HepG2 (cell line): ENCODE data around the gene IARS2. TPM values are rescaled to one million over a fixed set of nuclear protein-coding genes. Genes with fewer than 3 reads are reported as not detected.
A peak's percentile ranks its signal among the peaks of the same experiment; 100 is the strongest.

Experiments used
- BATF2 ChIP-seq: sonication (generic); formaldehyde crosslinking; IDR thresholded peaks from 2 replicates; pipeline ENCODE4 v1.8.0; 2022; ENCODE audit warnings: mild to moderate bottlenecking, missing genetic modification reagents, moderate library complexity
- CREBL2 ChIP-seq: sonication (generic); formaldehyde crosslinking; IDR thresholded peaks from 2 replicates; pipeline ENCODE4 v1.8.1; 2023; ENCODE audit warnings: missing genetic modification reagents, mild to moderate bottlenecking, borderline replicate concordance
- EP300 ChIP-seq, 3 experiments: sonication (generic) in 1 of 3; formaldehyde crosslinking in 1 of 3; IDR thresholded peaks; 2 replicates each; pipeline versions ENCODE4 v1.5.1 to v1.6.1; 2011 to 2020; ENCODE audit warnings: low read depth in 2 of 3, low read length in 2 of 3, borderline replicate concordance in 1 of 3, improper control_type of control experiment in 1 of 3, mild to moderate bottlenecking in 1 of 3, missing genetic modification reagents in 1 of 3, moderate library complexity in 1 of 3
- HOXA9 ChIP-seq: sonication (generic); formaldehyde crosslinking; IDR thresholded peaks from 2 replicates; pipeline ENCODE4 v1.8.1; 2022; ENCODE audit warnings: missing genetic modification reagents, mild to moderate bottlenecking, moderate library complexity, borderline replicate concordance
- SETDB1 ChIP-seq: sonication (generic); formaldehyde crosslinking; IDR thresholded peaks from 2 replicates; pipeline ENCODE4 v1.5.1; 2020; ENCODE audit warnings: missing genetic modification reagents, mild to moderate bottlenecking, borderline replicate concordance
- TGIF2 ChIP-seq: IDR thresholded peaks from 2 replicates; pipeline ENCODE4 v1.6.1; 2016; ENCODE audit warnings: control low read depth, missing compliant biosample characterization
- ZFP41 ChIP-seq: sonication (generic); formaldehyde crosslinking; IDR thresholded peaks from 2 replicates; pipeline ENCODE4 v1.4.0; 2020; ENCODE audit warnings: mild to moderate bottlenecking, missing genetic modification reagents, borderline replicate concordance
- ZNF224 ChIP-seq: sonication (generic); formaldehyde crosslinking; IDR thresholded peaks from 2 replicates; pipeline ENCODE4 v1.5.0; 2020; ENCODE audit warnings: mild to moderate bottlenecking, missing genetic modification reagents
- ZNF362 ChIP-seq: sonication (generic); formaldehyde crosslinking; IDR thresholded peaks from 2 replicates; pipeline ENCODE4 v1.4.0; 2020; ENCODE audit warnings: missing genetic modification reagents, mild to moderate bottlenecking, borderline replicate concordance
- ZNF512B ChIP-seq: sonication (generic); formaldehyde crosslinking; IDR thresholded peaks from 2 replicates; pipeline ENCODE4 v1.5.1; 2020; ENCODE audit warnings: missing genetic modification reagents, mild to moderate bottlenecking, borderline replicate concordance
- polyA plus RNA-seq, 8 experiments: library from polyadenylated mRNA; depleted of rRNA in 3 of 8; stranded (reverse) in 7 of 8; unstranded in 1 of 8; fragments of >200 nt; fragmentation: Illumina TruSeq in 4 of 8; extraction: Trizol in 4 of 8; gene quantifications; 2 replicates each; pipeline versions ENCODE4 v1.2.1 to v1.2.3, GENCODE V29; 2011 to 2016; ENCODE audit warnings: low read depth in 4 of 8, missing spikeins in 1 of 8, mixed read lengths in 1 of 8; ENCODE audit not compliant: insufficient read depth in 1 of 8
- total RNA-seq, 5 experiments: library from RNA; depleted of rRNA; stranded (reverse); fragments of >200 nt; fragmentation: Illumina TruSeq; extraction: Trizol; gene quantifications; 2 replicates each; pipeline ENCODE4 v1.2.3, GENCODE V29; 2016; ENCODE audit warnings: low read depth in 1 of 5
- TF ChIP-seq, protein P1 (sequence below), 2 experiments: fragments of 450-650 bp in 1 of 2; sonication (generic) in 1 of 2; formaldehyde crosslinking in 1 of 2; IDR thresholded peaks; 2 replicates each; pipeline versions ENCODE4 v1.6.1 to v1.8.0; 2016 to 2022; ENCODE audit warnings: antibody characterized with exemption in 1 of 2, mild to moderate bottlenecking in 1 of 2, missing genetic modification reagents in 1 of 2

IARS2 gene
- total and polyA plus RNA-seq, 2 of the 13 experiments (the other 11 are each of a cell fraction or from before 2014, with no cell fraction given), result 28.6 to 122 TPM

DNA sequence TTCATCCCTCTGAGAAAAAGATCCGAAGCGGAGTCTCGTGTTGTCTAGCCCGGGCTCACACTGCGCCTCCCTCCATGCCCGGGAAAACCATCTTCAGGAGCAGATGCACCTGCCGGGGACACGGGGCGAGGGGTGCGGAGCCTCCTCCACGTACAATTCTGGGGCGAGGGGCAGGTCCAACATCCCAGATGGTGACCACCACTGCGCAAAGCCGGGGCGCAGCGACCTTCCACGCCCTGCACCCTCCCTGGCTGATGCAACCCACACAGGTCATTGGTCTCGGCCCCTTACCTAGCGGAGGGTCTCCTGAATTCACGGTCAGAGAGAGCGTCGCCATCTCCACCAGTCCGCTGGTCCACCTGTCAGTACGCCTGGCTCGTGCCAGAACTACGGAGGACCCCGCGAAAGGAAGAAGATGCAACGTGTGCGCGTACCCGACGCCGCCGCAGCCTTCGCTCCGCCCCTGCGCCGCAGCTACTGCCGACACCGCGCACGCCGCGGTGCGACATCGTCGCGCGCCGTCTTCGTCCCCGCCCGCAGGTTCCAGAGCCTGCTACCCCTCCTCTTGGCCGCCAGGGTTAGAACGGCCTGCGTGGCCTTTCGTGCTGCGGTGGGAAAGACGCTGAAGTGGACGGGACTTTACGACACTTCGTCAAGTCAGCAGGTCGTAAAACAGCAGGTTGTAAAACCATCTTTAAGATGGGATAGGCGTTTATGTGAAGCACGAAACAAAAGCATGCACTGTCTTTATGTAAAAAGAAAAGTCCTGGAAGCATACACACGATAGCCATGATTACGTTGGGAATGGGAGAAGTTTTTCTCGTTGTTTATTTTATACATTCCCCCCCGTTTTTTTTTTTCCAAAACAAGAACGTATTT is 47.6 kb upstream of the IARS2 start, which contains the start of gene EPRS1 (continued):
- no peak; the same call in 1 of the 2 replicates for TF ChIP-seq ZNF512B (CRISPR knock-in tag)
- peak; percentile 95; the same call in 1 of the 2 replicates for TF ChIP-seq ZNF224
- TF ChIP-seq SETDB1 (CRISPR knock-in tag), result no peak
- no peak for TF ChIP-seq EP300 (IDR thresholded peaks at IDR 0.05; ENCODE audit: low read depth in 2 of 2, low read length in 2 of 2)
- peak; percentile 18; the same call in 1 of the 2 replicates for TF ChIP-seq EP300 (CRISPR knock-in tag; IDR thresholded peaks at IDR 0.05; ENCODE audit: borderline replicate concordance)
- TF ChIP-seq TGIF2 (CRISPR knock-in tag), result peak; percentile 67; the same call in 1 of the 2 replicates
- peak; percentile 69; the same call in 1 of the 2 replicates for TF ChIP-seq CREBL2
- TF ChIP-seq, protein P1, sequence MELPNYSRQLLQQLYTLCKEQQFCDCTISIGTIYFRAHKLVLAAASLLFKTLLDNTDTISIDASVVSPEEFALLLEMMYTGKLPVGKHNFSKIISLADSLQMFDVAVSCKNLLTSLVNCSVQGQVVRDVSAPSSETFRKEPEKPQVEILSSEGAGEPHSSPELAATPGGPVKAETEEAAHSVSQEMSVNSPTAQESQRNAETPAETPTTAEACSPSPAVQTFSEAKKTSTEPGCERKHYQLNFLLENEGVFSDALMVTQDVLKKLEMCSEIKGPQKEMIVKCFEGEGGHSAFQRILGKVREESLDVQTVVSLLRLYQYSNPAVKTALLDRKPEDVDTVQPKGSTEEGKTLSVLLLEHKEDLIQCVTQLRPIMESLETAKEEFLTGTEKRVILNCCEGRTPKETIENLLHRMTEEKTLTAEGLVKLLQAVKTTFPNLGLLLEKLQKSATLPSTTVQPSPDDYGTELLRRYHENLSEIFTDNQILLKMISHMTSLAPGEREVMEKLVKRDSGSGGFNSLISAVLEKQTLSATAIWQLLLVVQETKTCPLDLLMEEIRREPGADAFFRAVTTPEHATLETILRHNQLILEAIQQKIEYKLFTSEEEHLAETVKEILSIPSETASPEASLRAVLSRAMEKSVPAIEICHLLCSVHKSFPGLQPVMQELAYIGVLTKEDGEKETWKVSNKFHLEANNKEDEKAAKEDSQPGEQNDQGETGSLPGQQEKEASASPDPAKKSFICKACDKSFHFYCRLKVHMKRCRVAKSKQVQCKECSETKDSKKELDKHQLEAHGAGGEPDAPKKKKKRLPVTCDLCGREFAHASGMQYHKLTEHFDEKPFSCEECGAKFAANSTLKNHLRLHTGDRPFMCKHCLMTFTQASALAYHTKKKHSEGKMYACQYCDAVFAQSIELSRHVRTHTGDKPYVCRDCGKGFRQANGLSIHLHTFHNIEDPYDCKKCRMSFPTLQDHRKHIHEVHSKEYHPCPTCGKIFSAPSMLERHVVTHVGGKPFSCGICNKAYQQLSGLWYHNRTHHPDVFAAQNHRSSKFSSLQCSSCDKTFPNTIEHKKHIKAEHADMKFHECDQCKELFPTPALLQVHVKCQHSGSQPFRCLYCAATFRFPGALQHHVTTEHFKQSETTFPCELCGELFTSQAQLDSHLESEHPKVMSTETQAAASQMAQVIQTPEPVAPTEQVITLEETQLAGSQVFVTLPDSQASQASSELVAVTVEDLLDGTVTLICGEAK (IDR thresholded peaks at IDR 0.05), result no peak
- TF ChIP-seq, protein P1 (CRISPR knock-in tag; IDR thresholded peaks at IDR 0.05), result peak; percentile 79; the same call in 1 of the 2 replicates
- peak; percentile 61; the same call in 1 of the 2 replicates for TF ChIP-seq ZNF362 (CRISPR knock-in tag)
- TF ChIP-seq ZFP41 (CRISPR knock-in tag), result 0 out of 2 replicates have a peak, but pooled peaks have one; percentile 50
- no peak for TF ChIP-seq HOXA9
- TF ChIP-seq BATF2 (CRISPR knock-in tag), result 0 out of 2 replicates have a peak, but pooled peaks have one; percentile 41
